ENCODE results near the gene URI1. TPM values are rescaled to one million over a fixed set of nuclear protein-coding genes. Genes with fewer than 3 reads are reported as not detected.
A peak's percentile ranks its signal among the peaks of the same experiment; 100 is the strongest.

The URI1 gene
- total and polyA plus RNA-seq, 7 experiments from 2014 or later, result 17.5 to 106 (median 56.5) TPM

GRCh38 chr19:29983568-29983967 is 41.5 kb downstream of the URI1 start:
- Histone ChIP-seq H3K4me3 (ENCODE audit: low read length) (no peak overlapping the region), H3K27ac (ENCODE audit: low read depth, low read length) (no peak overlapping the region), H3K27me3 (ENCODE audit: control insufficient read depth in 2 of 2, insufficient read depth in 2 of 2, low read length in 2 of 2) (no peaks in the 10 kb centered on the region), H3K36me3 (ENCODE audit: control insufficient read depth in 2 of 3, insufficient read depth in 3 of 3, low read length in 3 of 3) (peaks cover 0 to 5% (median 2%) of the 10 kb centered on the region in 3 experiments), H3K9me3 (ENCODE audit: control insufficient read depth in 2 of 3, low read length in 3 of 3) (no peaks in the 10 kb centered on the region), H3K4me1 (ENCODE audit: control insufficient read depth in 2 of 2, insufficient read depth in 2 of 2, low read length in 2 of 2) (peaks cover 0 to 10% of the 10 kb centered on the region in 2 donors)
- Mint-ChIP-seq H3K4me3 (peak overlapping the region in 1 of 10 donors; percentile 34), H3K4me1 (peaks cover 13 to 61% (median 46%) of the 10 kb centered on the region in 7 donors), H3K27me3 (no peaks in the 10 kb centered on the region), H3K27ac (peak overlapping the region in 1 of 9 donors; percentile 6), H3K36me3 (peaks cover 4 to 28% (median 20%) of the 10 kb centered on the region in 5 donors), H3K9me3 (peaks cover 0 to 1% (median 0%) of the 10 kb centered on the region in 11 donors)
- ATAC-seq (no peak), DNase-seq (no peak)
- ChIA-PET CTCF (no interaction called here), POLR2A (interaction anchor here (0.9 kb wide), 1 partner anchor 9 kb away, joined by 7 read pairs; no protein-coding TSS in a partner anchor)
- intact Hi-C loops (cut with micrococcal nuclease), result no loop called here

- no peak for ATAC-seq
- Histone ChIP-seq H3K27ac (ENCODE audit: low read depth, low read length) (no peak overlapping the region), H3K4me3 (ENCODE audit: low read length) (no peak overlapping the region), H3K9me3 (ENCODE audit: control insufficient read depth in 2 of 3, low read length in 3 of 3) (no peaks in the 10 kb centered on the region), H3K36me3 (ENCODE audit: control insufficient read depth in 2 of 3, insufficient read depth in 3 of 3, low read length in 3 of 3) (peaks cover 0 to 9% (median 6%) of the 10 kb centered on the region in 3 experiments), H3K27me3 (ENCODE audit: control insufficient read depth in 2 of 2, insufficient read depth in 2 of 2, low read length in 2 of 2) (no peaks in the 10 kb centered on the region), H3K4me1 (ENCODE audit: control insufficient read depth in 2 of 2, insufficient read depth in 2 of 2, low read length in 2 of 2) (peaks cover 0 to 7% of the 10 kb centered on the region in 2 donors)
- ChIA-PET POLR2A (no interaction called here), CTCF (interaction anchor here (0.6 kb wide), 1 partner anchor 20 kb away, joined by 3 read pairs; no protein-coding TSS in a partner anchor)
- Mint-ChIP-seq H3K4me3 (no peak overlapping the region), H3K4me1 (peaks cover 13 to 51% (median 41%) of the 10 kb centered on the region in 7 donors), H3K27ac (no peak overlapping the region), H3K9me3 (peaks cover 0 to 3% (median 0%) of the 10 kb centered on the region in 11 donors), H3K36me3 (peaks cover 6 to 37% (median 30%) of the 10 kb centered on the region in 5 donors), H3K27me3 (no peaks in the 10 kb centered on the region)
- DNase-seq, result no peak
- intact Hi-C loops (cut with micrococcal nuclease), result no loop called here
Measured at GRCh38 chr19:29985196-29985595, 43.2 kb downstream of the URI1 start.

- H3K4me3 ChIP-seq (ENCODE audit: low read length), result no peak overlapping the region
- H3K36me3 Mint-ChIP-seq, result peaks cover 15 to 68% (median 60%) of the 10 kb centered on the region in 5 donors
- no peak overlapping the region for H3K27ac ChIP-seq (ENCODE audit: low read depth, low read length)
- DNase-seq, result no peak
- H3K27me3 ChIP-seq (ENCODE audit: control insufficient read depth in 2 of 2, insufficient read depth in 2 of 2, low read length in 2 of 2), result no peaks in the 10 kb centered on the region
- POLR2A ChIA-PET, result no interaction called here
- intact Hi-C loops (cut with micrococcal nuclease), result no loop called here
- H3K4me3 Mint-ChIP-seq, result no peak overlapping the region
- no peaks in the 10 kb centered on the region for H3K27me3 Mint-ChIP-seq
- no peak overlapping the region for H3K27ac Mint-ChIP-seq
- H3K4me1 Mint-ChIP-seq, result peaks cover 8 to 44% (median 20%) of the 10 kb centered on the region in 7 donors
- peaks cover 0 to 25% (median 8%) of the 10 kb centered on the region in 11 donors for H3K9me3 Mint-ChIP-seq
- H3K4me1 ChIP-seq (ENCODE audit: control insufficient read depth in 2 of 2, insufficient read depth in 2 of 2, low read length in 2 of 2), result no peaks in the 10 kb centered on the region
- no peak for ATAC-seq
- peaks cover 0 to 18% (median 7%) of the 10 kb centered on the region in 3 experiments for H3K36me3 ChIP-seq (ENCODE audit: control insufficient read depth in 2 of 3, insufficient read depth in 3 of 3, low read length in 3 of 3)
- CTCF ChIA-PET, result no interaction called here
- H3K9me3 ChIP-seq (ENCODE audit: control insufficient read depth in 2 of 3, low read length in 3 of 3), result no peaks in the 10 kb centered on the region
Measured at GRCh38 chr19:29988351-29988750, 46.3 kb downstream of the URI1 start.

- CTCF ChIA-PET, result no interaction called here
- no peak overlapping the region for H3K4me3 ChIP-seq (ENCODE audit: low read length)
- intact Hi-C loops (cut with micrococcal nuclease), result no loop called here
- H3K27me3 ChIP-seq (ENCODE audit: control insufficient read depth in 2 of 2, insufficient read depth in 2 of 2, low read length in 2 of 2), result no peaks in the 10 kb centered on the region
- peaks cover 0 to 63% (median 15%) of the 10 kb centered on the region in 11 donors for H3K9me3 Mint-ChIP-seq
- H3K36me3 ChIP-seq (ENCODE audit: control insufficient read depth in 2 of 3, insufficient read depth in 3 of 3, low read length in 3 of 3), result peaks cover 0 to 33% (median 7%) of the 10 kb centered on the region in 3 experiments
- POLR2A ChIA-PET, result no interaction called here
- DNase-seq (no peak), ATAC-seq (no peak)
- no peak overlapping the region for H3K27ac ChIP-seq (ENCODE audit: low read depth, low read length)
- H3K9me3 ChIP-seq (ENCODE audit: control insufficient read depth in 2 of 3, low read length in 3 of 3), result no peaks in the 10 kb centered on the region
- H3K27ac Mint-ChIP-seq, result no peak overlapping the region
- peaks cover 10 to 44% (median 33%) of the 10 kb centered on the region in 7 donors for H3K4me1 Mint-ChIP-seq
- no peaks in the 10 kb centered on the region for H3K27me3 Mint-ChIP-seq
- no peaks in the 10 kb centered on the region for H3K4me1 ChIP-seq (ENCODE audit: control insufficient read depth in 2 of 2, insufficient read depth in 2 of 2, low read length in 2 of 2)
- H3K36me3 Mint-ChIP-seq, result peaks cover 27 to 86% (median 83%) of the 10 kb centered on the region in 5 donors
- H3K4me3 Mint-ChIP-seq, result no peak overlapping the region
Measured at GRCh38 chr19:29992233-29992867, 50.3 kb downstream of the URI1 start.

- peaks cover 0 to 16% (median 0%) of the 10 kb centered on the region in 3 experiments for H3K36me3 ChIP-seq (ENCODE audit: control insufficient read depth in 2 of 3, insufficient read depth in 3 of 3, low read length in 3 of 3)
- intact Hi-C loops (cut with micrococcal nuclease), result no loop called here
- Mint-ChIP-seq H3K4me3 (peak overlapping the region in 1 of 10 donors; percentile 25), H3K36me3 (peaks cover 23 to 80% (median 69%) of the 10 kb centered on the region in 5 donors), H3K9me3 (peaks cover 3 to 62% (median 19%) of the 10 kb centered on the region in 11 donors), H3K27me3 (no peaks in the 10 kb centered on the region), H3K27ac (no peak overlapping the region), H3K4me1 (peaks cover 27 to 88% (median 70%) of the 10 kb centered on the region in 7 donors)
- ATAC-seq (no peak), DNase-seq (no peak)
- POLR2A ChIA-PET, result interaction anchor here (0.8 to 1.1 kb wide), 3 partner anchors 13 to 58 kb away, joined by 3 to 4 read pairs (median 3); partner anchors contain the start of gene URI1
- CTCF ChIA-PET, result interaction anchor here (0.5 to 0.7 kb wide), 3 partner anchors 22 to 113 kb away, joined by 3 to 7 read pairs (median 4); no protein-coding TSS in a partner anchor
- no peak overlapping the region for H3K27ac ChIP-seq (ENCODE audit: low read depth, low read length)
- H3K9me3 ChIP-seq (ENCODE audit: control insufficient read depth in 2 of 3, low read length in 3 of 3), result peaks cover 0 to 5% (median 0%) of the 10 kb centered on the region in 3 experiments
- peaks cover 0 to 3% of the 10 kb centered on the region in 2 donors for H3K4me1 ChIP-seq (ENCODE audit: control insufficient read depth in 2 of 2, insufficient read depth in 2 of 2, low read length in 2 of 2)
- H3K27me3 ChIP-seq (ENCODE audit: control insufficient read depth in 2 of 2, insufficient read depth in 2 of 2, low read length in 2 of 2), result no peaks in the 10 kb centered on the region
- H3K4me3 ChIP-seq (ENCODE audit: low read length), result no peak overlapping the region
Measured at GRCh38 chr19:29999490-29999889, 57.5 kb downstream of the URI1 start.

GRCh38 chr19:30000862-30001261 is 58.8 kb downstream of the URI1 start:
- no peaks in the 10 kb centered on the region for H3K27me3 ChIP-seq (ENCODE audit: control insufficient read depth in 2 of 2, insufficient read depth in 2 of 2, low read length in 2 of 2)
- Mint-ChIP-seq H3K36me3 (peaks cover 25 to 76% (median 66%) of the 10 kb centered on the region in 5 donors), H3K27ac (no peak overlapping the region), H3K4me3 (peak overlapping the region in 1 of 10 donors; percentile 25), H3K9me3 (peaks cover 3 to 49% (median 16%) of the 10 kb centered on the region in 11 donors), H3K4me1 (peaks cover 37 to 96% (median 78%) of the 10 kb centered on the region in 7 donors), H3K27me3 (no peaks in the 10 kb centered on the region)
- peaks cover under 1 to 13% of the 10 kb centered on the region in 2 donors for H3K4me1 ChIP-seq (ENCODE audit: control insufficient read depth in 2 of 2, insufficient read depth in 2 of 2, low read length in 2 of 2)
- DNase-seq (no peak), ATAC-seq (no peak)
- peaks cover 0 to 9% (median 0%) of the 10 kb centered on the region in 3 experiments for H3K36me3 ChIP-seq (ENCODE audit: control insufficient read depth in 2 of 3, insufficient read depth in 3 of 3, low read length in 3 of 3)
- CTCF ChIA-PET, result no interaction called here
- H3K9me3 ChIP-seq (ENCODE audit: control insufficient read depth in 2 of 3, low read length in 3 of 3), result peaks cover 0 to 5% (median 0%) of the 10 kb centered on the region in 3 experiments
- POLR2A ChIA-PET, result no interaction called here
- intact Hi-C loops (cut with micrococcal nuclease), result loop anchor here in 1 of 2 donors (5.0 kb wide), 1 partner anchor 59 kb away; the partner anchor contains the start of gene URI1
- H3K27ac ChIP-seq (ENCODE audit: low read depth, low read length), result no peak overlapping the region
- no peak overlapping the region for H3K4me3 ChIP-seq (ENCODE audit: low read length)
